H1 (cell line): ENCODE data around the gene MAB21L3. TPM values are rescaled to one million over a fixed set of nuclear protein-coding genes. Genes with fewer than 3 reads are reported as not detected.

Experiments used
- CTCF ChIA-PET: fragments of 300-600 bp; sonication (Branson Sonifier 250); formaldehyde crosslinking; loops from one replicate; lab custom pipeline; 2021; ENCODE audit not compliant: partially characterized antibody; lab: Charles Lee
- POLR2A ChIA-PET: fragments of 300-600 bp; sonication (Branson Sonifier 250); formaldehyde crosslinking; loops from one replicate; lab custom pipeline; 2021; ENCODE audit warnings: inconsistent platforms; ENCODE audit not compliant: partially characterized antibody; lab: Charles Lee
- DNase-seq, 2 experiments: peaks; one replicate each; pipeline versions ENCODE4 v3.0.0 to v3.0.0-alpha.2; 2010 to 2022; ENCODE audit warnings: low spot score in 2 of 2, low read depth in 1 of 2, mixed read lengths in 1 of 2
- FAIRE-seq: peaks from 2 replicates; lab custom pipeline; 2011; peaks lifted over from hg19 to GRCh38; lab: Jason Lieb, UNC
- H2AFZ ChIP-seq: 2 replicates; pipeline ENCODE4 v1.8.1; 2012; ENCODE audit warnings: low read length, inconsistent platforms
- H2AK5ac ChIP-seq: 2 replicates; pipeline ENCODE4 v1.6.1; 2013; ENCODE audit warnings: low read depth, low read length
- H2BK120ac ChIP-seq: replicated peaks from 2 replicates; pipeline ENCODE3; 2013; ENCODE audit warnings: low read depth, low read length, inconsistent platforms
- H2BK12ac ChIP-seq: 2 replicates; pipeline ENCODE4 v1.6.1; 2013; ENCODE audit warnings: low read depth, low read length
- H2BK15ac ChIP-seq: 2 replicates; pipeline ENCODE4 v1.6.1; 2013; ENCODE audit warnings: low read length
- H2BK20ac ChIP-seq: 2 replicates; pipeline ENCODE4 v1.6.1; 2013; ENCODE audit warnings: low read length
- H2BK5ac ChIP-seq: 2 replicates; pipeline ENCODE4 v1.6.1; 2013; ENCODE audit warnings: low read depth, low read length
- H3K14ac ChIP-seq: 2 replicates; pipeline ENCODE4 v1.6.1; 2013; ENCODE audit warnings: inconsistent platforms; ENCODE audit not compliant: insufficient read length
- H3K18ac ChIP-seq: 2 replicates; pipeline ENCODE4 v1.6.1; 2013; ENCODE audit warnings: low read length; ENCODE audit errors: extremely low read depth
- H3K23ac ChIP-seq: 2 replicates; pipeline ENCODE4 v1.6.1; 2013; ENCODE audit warnings: inconsistent platforms; ENCODE audit not compliant: insufficient read length
- H3K23me2 ChIP-seq: 2 replicates; pipeline ENCODE4 v1.6.1; 2013; ENCODE audit warnings: low read depth, low read length
- H3K27ac ChIP-seq: 2 replicates; pipeline ENCODE4 v1.6.1; 2011; ENCODE audit warnings: low read depth, low read length, inconsistent platforms
- H3K27me3 ChIP-seq, 4 experiments: replicated peaks in 1 of 4; 1 replicate in 1 of 4; 2 replicates in 3 of 4; pipeline versions ENCODE4 v1.6.1 to v1.8.1; 2011 to 2013; ENCODE audit warnings: low read length in 3 of 4, mild to moderate bottlenecking in 3 of 4, inconsistent platforms in 2 of 4, mixed read lengths in 2 of 4, moderate library complexity in 1 of 4; ENCODE audit not compliant: control insufficient read depth in 3 of 4, insufficient read depth in 3 of 4; ENCODE audit errors: extremely low read depth in 1 of 4
- H3K36me3 ChIP-seq, 4 experiments: 2 replicates each; pipeline versions ENCODE4 v1.6.1 to v1.8.1; 2011 to 2013; ENCODE audit warnings: mild to moderate bottlenecking in 4 of 4, low read length in 3 of 4, moderate library complexity in 2 of 4, control low read depth in 1 of 4, inconsistent platforms in 1 of 4; ENCODE audit not compliant: insufficient read depth in 4 of 4, control insufficient read depth in 2 of 4
- H3K4ac ChIP-seq: replicated peaks from 2 replicates; pipeline ENCODE3; 2013; ENCODE audit warnings: low read length, low read depth, mixed read lengths, inconsistent platforms; ENCODE audit not compliant: insufficient read length
- H3K4me1 ChIP-seq, 4 experiments: replicated peaks in 1 of 4; 1 replicate in 1 of 4; 2 replicates in 3 of 4; pipeline versions ENCODE4 v1.6.1 to v1.8.1; 2011 to 2013; ENCODE audit warnings: low read length in 3 of 4, inconsistent platforms in 2 of 4, mixed read lengths in 1 of 4; ENCODE audit not compliant: insufficient read depth in 4 of 4, control insufficient read depth in 3 of 4
- H3K4me2 ChIP-seq, 2 experiments: 2 replicates each; pipeline versions ENCODE4 v1.6.1 to v1.8.1; 2011 to 2013; ENCODE audit warnings: low read depth in 2 of 2, low read length in 2 of 2, control low read depth in 1 of 2, inconsistent platforms in 1 of 2, mild to moderate bottlenecking in 1 of 2; ENCODE audit not compliant: insufficient read depth in 1 of 2
- H3K4me3 ChIP-seq, 4 experiments: fragments of 200-600, 300-600 bp in 1 of 4; sonication (generic), shearing (Covaris generic), sonication (Bioruptor Twin) in 1 of 4; 2 replicates each; pipeline versions ENCODE4 v1.5.1 to v1.8.1; 2011 to 2016; ENCODE audit warnings: low read length in 4 of 4, low read depth in 3 of 4, control low read depth in 2 of 4, inconsistent platforms in 2 of 4, mild to moderate bottlenecking in 2 of 4, mixed read lengths in 1 of 4, moderate library complexity in 1 of 4; ENCODE audit not compliant: insufficient read depth in 2 of 4; ENCODE audit errors: extremely low read depth in 1 of 4
- H3K56ac ChIP-seq: replicated peaks from 2 replicates; pipeline ENCODE3; 2013; ENCODE audit warnings: low read depth, mild to moderate bottlenecking, mixed read lengths, low read length, inconsistent platforms; ENCODE audit not compliant: insufficient read length
- H3K79me1 ChIP-seq: 2 replicates; pipeline ENCODE4 v1.6.1; 2013; ENCODE audit warnings: low read depth, low read length, control low read depth
- H3K79me2 ChIP-seq, 2 experiments: 2 replicates each; pipeline versions ENCODE4 v1.6.1 to v1.8.1; 2012 to 2013; ENCODE audit warnings: low read length in 2 of 2, mild to moderate bottlenecking in 2 of 2, inconsistent platforms in 1 of 2; ENCODE audit not compliant: insufficient read depth in 2 of 2, control insufficient read depth in 1 of 2
- H3K9ac ChIP-seq, 4 experiments: replicated peaks in 1 of 4; 1 replicate in 1 of 4; 2 replicates in 3 of 4; pipeline versions ENCODE4 v1.6.1 to v1.8.1; 2011 to 2013; ENCODE audit warnings: low read depth in 3 of 4, low read length in 3 of 4, control low read depth in 2 of 4, mild to moderate bottlenecking in 2 of 4, moderate library complexity in 2 of 4, inconsistent platforms in 1 of 4; ENCODE audit errors: extremely low read depth in 1 of 4
- H3K9me3 ChIP-seq, 2 experiments: 2 replicates each; pipeline versions ENCODE4 v1.6.1 to v1.8.1; 2012 to 2013; ENCODE audit warnings: mild to moderate bottlenecking in 2 of 2, moderate library complexity in 2 of 2, control low read depth in 1 of 2, inconsistent platforms in 1 of 2, low read depth in 1 of 2, low read length in 1 of 2, mixed read lengths in 1 of 2; ENCODE audit not compliant: insufficient read depth in 2 of 2
- H4K20me1 ChIP-seq, 2 experiments: replicated peaks in 1 of 2; 2 replicates each; pipeline versions ENCODE3 to v1.8.1; 2011 to 2013; ENCODE audit warnings: inconsistent platforms in 2 of 2, low read length in 2 of 2, mild to moderate bottlenecking in 1 of 2; ENCODE audit not compliant: insufficient read depth in 2 of 2, control insufficient read depth in 1 of 2
- H4K5ac ChIP-seq: 2 replicates; pipeline ENCODE4 v1.6.1; 2013; ENCODE audit warnings: low read length, low read depth, mixed read lengths, inconsistent platforms; ENCODE audit not compliant: insufficient read length
- H4K8ac ChIP-seq: 2 replicates; pipeline ENCODE4 v1.8.0; 2013; ENCODE audit warnings: mild to moderate bottlenecking, moderate library complexity, low read length, inconsistent platforms; ENCODE audit not compliant: insufficient read depth; ENCODE audit errors: extremely low read depth
- H4K91ac ChIP-seq: replicated peaks from 2 replicates; pipeline ENCODE3; 2013; ENCODE audit warnings: low read length, mixed read lengths, inconsistent platforms; ENCODE audit not compliant: insufficient read length
- JUN ChIP-seq: IDR thresholded peaks from 2 replicates; pipeline ENCODE4 v1.6.1; 2011; ENCODE audit warnings: low read depth, mild to moderate bottlenecking, improper control_type of control experiment, low read length
- WGBS, 2 experiments: shearing (Covaris generic) in 1 of 2; methylation state at CpG; one replicate each; pipeline versions ENCODE4 v1.1.6 to v1.1.7; 2013 to 2015; ENCODE audit warnings: low lambda C conversion rate in 2 of 2, mixed read lengths in 2 of 2, inconsistent platforms in 1 of 2, low coverage in 1 of 2, missing lambda C conversion rate in 1 of 2; ENCODE audit not compliant: insufficient replicate concordance in 2 of 2, insufficient coverage in 1 of 2, insufficient read length in 1 of 2; ENCODE audit errors: extremely low coverage in 1 of 2, missing lambda C conversion rate in 1 of 2; 5-methylcytosine and 5-hydroxymethylcytosine counted together
- polyA plus RNA-seq, 7 experiments: library from polyadenylated mRNA; depleted of rRNA in 3 of 7; stranded (reverse) in 5 of 7; unstranded in 2 of 7; fragments of >200 nt in 5 of 7; fragments of 200-250 nt in 2 of 7; gene quantifications; 1 replicate in 5 of 7; 2 replicates in 1 of 7; 4 replicates in 1 of 7; pipeline versions ENCODE4 v1.2.1 to v1.2.3, GENCODE V29; 2011 to 2013; ENCODE audit warnings: missing spikeins in 2 of 7, mixed read lengths in 2 of 7
- total RNA-seq: library from RNA; stranded (reverse); fragmentation: NEBNext Ultra II Directional; extraction: Animal tissue kit (Norgen Biotek cat#: 25700); gene quantifications from 2 replicates; pipeline ENCODE4 v1.2.1, GENCODE V29; 2021

The MAB21L3 gene
- total and polyA plus RNA-seq, 2 of the 8 experiments (the other 6 are each of a cell fraction or from before 2014, with no cell fraction given): not detected

GRCh38 chr1:116159611-116160010, 48.4 kb downstream of the MAB21L3 start:
- CTCF ChIA-PET: interaction anchor here (0.6 to 1.4 kb wide), 6 partner anchors 9 to 326 kb away, joined by 3 read pairs; no protein-coding TSS in a partner anchor
- H3K79me1 ChIP-seq: no peaks in the 10 kb centered on the region
- H3K79me2 ChIP-seq: no peaks in the 10 kb centered on the region
- no peak overlapping the region for H2BK120ac ChIP-seq
- H4K5ac ChIP-seq: no peak overlapping the region
- no peak overlapping the region for H3K27ac ChIP-seq
- no peak overlapping the region for H3K18ac ChIP-seq
- POLR2A ChIA-PET: no interaction called here
- no peak overlapping the region for H3K56ac ChIP-seq
- no peak overlapping the region for H3K9ac ChIP-seq
- no peak overlapping the region for H2BK15ac ChIP-seq
- 91% methylated on average over 1 of the region's 1 CpG; no CpG with 5 or more reads in 1 of the 2 experiments for WGBS, 2 experiments
- no peak overlapping the region for H3K4me3 ChIP-seq
- H3K4me1 ChIP-seq: peaks cover 0 to 3% (median 0%) of the 10 kb centered on the region in 4 experiments; a peak in 1 of 7 replicates
- no peak overlapping the region for H2AK5ac ChIP-seq
- H2AFZ ChIP-seq: no peak overlapping the region
- H2BK20ac ChIP-seq: no peak overlapping the region
- H3K36me3 ChIP-seq: no peaks in the 10 kb centered on the region
- H3K27me3 ChIP-seq: no peaks in the 10 kb centered on the region; a peak in 1 of 7 replicates
- H4K91ac ChIP-seq: no peak overlapping the region
- H3K4ac ChIP-seq: no peak overlapping the region
- H4K8ac ChIP-seq: no peak overlapping the region
- no peak overlapping the region for H3K14ac ChIP-seq
- no peaks in the 10 kb centered on the region for H3K9me3 ChIP-seq
- no peak overlapping the region for H2BK5ac ChIP-seq
- no peak for TF ChIP-seq JUN
- H3K23ac ChIP-seq: no peak overlapping the region
- H3K23me2 ChIP-seq: no peaks in the 10 kb centered on the region
- H4K20me1 ChIP-seq: no peaks in the 10 kb centered on the region
- no peak overlapping the region for H3K4me2 ChIP-seq
- FAIRE-seq (no peak), DNase-seq (no peak)
- no peak overlapping the region for H2BK12ac ChIP-seq
